ENCODE data around the gene PES1. TPM values are rescaled to one million over a fixed set of nuclear protein-coding genes. Genes with fewer than 3 reads are reported as not detected.
"Not testable (repeated sequence)": the region's sequence is repeated elsewhere in the genome, so short reads cannot be mapped to it uniquely, and the experiment has no call there.

The PES1 gene
- total and polyA plus RNA-seq, 2 donors (not counting 1 experiment from before 2014, with no cell fraction given) = 51.2 to 61.3 TPM

DNA sequence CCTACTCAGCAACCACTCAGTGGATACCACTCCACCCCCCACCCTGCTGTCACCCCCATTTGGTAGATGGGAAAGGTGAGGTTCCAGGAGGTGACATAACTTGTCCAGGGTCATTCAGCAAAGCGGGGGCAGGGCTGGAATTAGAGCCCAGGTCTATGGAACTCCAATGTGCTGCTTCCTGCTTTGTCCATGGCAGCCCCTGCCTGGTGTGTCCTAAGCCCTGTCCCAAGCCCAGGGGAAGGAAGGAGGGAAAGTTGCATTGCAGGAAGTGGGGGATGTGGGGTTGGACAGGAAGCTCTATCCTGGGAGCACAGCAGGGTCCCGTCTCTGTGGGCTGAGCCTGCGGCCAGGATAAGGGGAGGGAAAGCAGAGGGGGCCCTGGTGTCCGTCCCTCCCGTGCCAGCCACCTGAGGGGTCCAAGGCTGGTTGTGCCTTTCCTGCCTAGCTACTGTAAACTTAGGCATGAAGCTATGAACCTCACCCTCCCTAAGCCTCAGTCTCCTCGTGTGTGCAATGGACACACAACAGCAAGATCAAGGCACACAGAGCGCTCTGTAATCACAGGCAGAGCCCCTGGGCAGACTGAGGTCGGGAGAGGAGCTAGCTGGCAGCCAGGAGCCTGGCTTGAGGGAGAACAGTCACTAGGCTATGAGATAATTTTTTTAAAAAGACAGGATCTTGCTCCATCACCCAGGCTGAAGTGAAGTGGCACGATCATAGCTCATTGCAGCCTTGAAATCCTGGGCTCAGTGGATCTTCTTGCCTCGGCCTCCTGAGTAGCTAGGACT is 30.1 kb downstream of the PES1 start:
- Histone ChIP-seq H3K27me3 (ENCODE audit: control insufficient read depth, insufficient read depth, low read length) (no peaks in the 10 kb centered on the region), H3K4me3 (replicated peaks in 1 of 4; ENCODE audit: control extremely low read depth in 1 of 4, insufficient read depth in 1 of 4, low read depth in 3 of 4, low read length in 4 of 4) (no peak overlapping the region), H3K4me2 (ENCODE audit: extremely low read depth, insufficient read depth, low read length) (no peak overlapping the region), H3K36me3 (ENCODE audit: control insufficient read depth, insufficient read depth, low read length) (no peaks in the 10 kb centered on the region), H2AFZ (ENCODE audit: low read length) (no peak overlapping the region), H3K27ac (ENCODE audit: insufficient read depth, low read length) (no peak overlapping the region), H3K9ac (ENCODE audit: insufficient read depth, low read length) (no peak overlapping the region), H3K79me2 (ENCODE audit: control insufficient read depth, insufficient read depth, low read length) (no peaks in the 10 kb centered on the region), H4K20me1 (ENCODE audit: control insufficient read depth, extremely low read depth, insufficient read depth, low read length) (no peaks in the 10 kb centered on the region), H3K4me1 (ENCODE audit: control insufficient read depth, extremely low read depth, insufficient read depth, low read length) (no peaks in the 10 kb centered on the region), H3K9me3 (ENCODE audit: control insufficient read depth, insufficient read depth, low read depth, low read length) (no peaks in the 10 kb centered on the region)
- DNase-seq (ENCODE audit: low read depth in 2 of 2) = no peak
- TF ChIP-seq CTCF (conservative IDR thresholded peaks at IDR 0.05 in 1 of 2, IDR thresholded peaks at IDR 0.05 in 1 of 2; ENCODE audit: low read depth in 1 of 2, low read length in 2 of 2) (no peak), EZH2 (IDR thresholded peaks at IDR 0.05; ENCODE audit: low read length, missing control alignments) (no peak)

DNA sequence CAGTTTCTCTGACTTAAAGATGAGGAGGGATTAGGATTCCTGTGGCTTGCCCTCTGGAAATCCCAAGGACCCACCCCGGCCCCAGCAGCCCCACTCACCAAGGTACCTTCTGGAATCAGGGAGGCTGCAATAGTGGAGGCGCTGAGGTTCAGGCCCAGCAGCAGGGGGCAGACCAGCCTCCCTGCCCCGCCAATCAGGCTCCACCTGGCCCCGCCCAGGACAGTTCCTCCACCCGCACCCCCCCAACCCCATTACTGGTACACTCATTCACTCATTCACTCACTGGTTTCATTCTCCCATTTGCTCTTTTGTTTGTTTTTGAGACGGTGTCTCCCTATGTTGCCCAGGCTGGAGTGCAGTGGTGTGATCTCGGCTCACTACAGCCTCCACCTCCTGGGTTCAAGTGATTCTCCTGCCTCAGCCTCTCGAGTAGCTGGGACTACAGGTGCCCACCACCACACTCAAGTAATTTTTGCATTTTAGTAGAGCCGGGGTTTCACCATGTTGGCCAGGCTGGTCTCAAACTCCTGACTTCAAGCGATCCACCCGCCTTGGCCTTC is 31.0 kb downstream of the PES1 start:
- not testable (repeated sequence) for DNase-seq (ENCODE audit: low read depth in 2 of 2); H3K9me3 ChIP-seq (ENCODE audit: control insufficient read depth, insufficient read depth, low read depth, low read length); H3K27me3 ChIP-seq (ENCODE audit: control insufficient read depth, insufficient read depth, low read length); H4K20me1 ChIP-seq (ENCODE audit: control insufficient read depth, extremely low read depth, insufficient read depth, low read length); H3K36me3 ChIP-seq (ENCODE audit: control insufficient read depth, insufficient read depth, low read length); H2AFZ ChIP-seq (ENCODE audit: low read length); H3K9ac ChIP-seq (ENCODE audit: insufficient read depth, low read length); H3K4me2 ChIP-seq (ENCODE audit: extremely low read depth, insufficient read depth, low read length); H3K4me3 ChIP-seq (replicated peaks in 1 of 4; ENCODE audit: control extremely low read depth in 1 of 4, insufficient read depth in 1 of 4, low read depth in 3 of 4, low read length in 4 of 4); H3K79me2 ChIP-seq (ENCODE audit: control insufficient read depth, insufficient read depth, low read length); H3K27ac ChIP-seq (ENCODE audit: insufficient read depth, low read length); H3K4me1 ChIP-seq (ENCODE audit: control insufficient read depth, extremely low read depth, insufficient read depth, low read length)

DNA sequence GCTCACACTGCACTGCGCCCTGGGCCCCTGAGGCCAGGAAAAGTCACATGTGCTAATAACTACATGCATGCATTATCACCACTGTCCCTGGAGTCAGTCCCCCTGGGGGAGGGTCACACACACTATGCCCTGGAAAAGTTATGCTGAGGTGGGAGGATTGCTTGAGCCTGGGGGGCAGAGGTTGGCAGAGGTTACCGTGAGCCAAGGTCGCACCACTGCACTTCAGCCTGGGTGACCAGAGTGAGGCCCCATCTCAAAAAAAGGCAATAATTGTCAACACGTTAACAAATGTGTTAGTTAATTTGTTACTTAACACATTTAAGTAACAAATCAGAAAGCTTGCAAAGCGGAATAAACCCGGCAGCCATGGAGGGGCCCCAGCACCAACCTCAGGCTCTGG is 31.8 kb downstream of the PES1 start:
- no peak for TF ChIP-seq CTCF (conservative IDR thresholded peaks at IDR 0.05 in 1 of 2, IDR thresholded peaks at IDR 0.05 in 1 of 2; ENCODE audit: low read depth in 1 of 2, low read length in 2 of 2)
- TF ChIP-seq EZH2 (IDR thresholded peaks at IDR 0.05; ENCODE audit: low read length, missing control alignments) = no peak
- H3K27ac ChIP-seq (ENCODE audit: insufficient read depth, low read length) = no peak overlapping the region
- no peaks in the 10 kb centered on the region for H3K4me1 ChIP-seq (ENCODE audit: control insufficient read depth, extremely low read depth, insufficient read depth, low read length)
- no peak overlapping the region for H3K4me2 ChIP-seq (ENCODE audit: extremely low read depth, insufficient read depth, low read length)
- no peaks in the 10 kb centered on the region for H3K79me2 ChIP-seq (ENCODE audit: control insufficient read depth, insufficient read depth, low read length)
- DNase-seq (ENCODE audit: low read depth in 2 of 2) = no peak
- no peaks in the 10 kb centered on the region for H3K27me3 ChIP-seq (ENCODE audit: control insufficient read depth, insufficient read depth, low read length)
- no peaks in the 10 kb centered on the region for H3K9me3 ChIP-seq (ENCODE audit: control insufficient read depth, insufficient read depth, low read depth, low read length)
- no peak overlapping the region for H2AFZ ChIP-seq (ENCODE audit: low read length)
- H3K4me3 ChIP-seq (replicated peaks in 1 of 4; ENCODE audit: control extremely low read depth in 1 of 4, insufficient read depth in 1 of 4, low read depth in 3 of 4, low read length in 4 of 4) = no peak overlapping the region
- H4K20me1 ChIP-seq (ENCODE audit: control insufficient read depth, extremely low read depth, insufficient read depth, low read length) = no peaks in the 10 kb centered on the region
- no peaks in the 10 kb centered on the region for H3K36me3 ChIP-seq (ENCODE audit: control insufficient read depth, insufficient read depth, low read length)
- no peak overlapping the region for H3K9ac ChIP-seq (ENCODE audit: insufficient read depth, low read length)

Data from fibroblast of lung (primary cell).